ENCODE results near the gene PRKACB.
A peak's percentile ranks its signal among the peaks of the same experiment; 100 is the strongest.
"Not testable (repeated sequence)": the region's sequence is repeated elsewhere in the genome, so short reads cannot be mapped to it uniquely, and the experiment has no call there.

The PRKACB gene

GRCh38 chr1:84272401-84272800 lies 128.3 kb downstream of the PRKACB start:
- peak; percentile 18 for DNase-seq

- DNase-seq = no peak
Observed at GRCh38 chr1:84277343-84278059, 133.4 kb downstream of the PRKACB start.

- DNase-seq = no peak
Observed at GRCh38 chr1:84278905-84279304, 134.8 kb downstream of the PRKACB start.

GRCh38 chr1:84280912-84281311 lies 136.8 kb downstream of the PRKACB start:
- no peak for DNase-seq

- DNase-seq = no peak
Observed at GRCh38 chr1:84282780-84283333, 138.8 kb downstream of the PRKACB start.

- DNase-seq = no peak
Observed at GRCh38 chr1:84283381-84283780, 139.3 kb downstream of the PRKACB start.

GRCh38 chr1:84286071-84286470 lies 142.0 kb downstream of the PRKACB start:
- DNase-seq = no peak

- not testable (repeated sequence) for DNase-seq
Observed at GRCh38 chr1:84287389-84287788, 143.3 kb downstream of the PRKACB start.

Data from NCI-H2107 (cell line).